Measurements from ENCODE around the gene USHBP1. TPM values are rescaled to one million over a fixed set of nuclear protein-coding genes. Genes with fewer than 3 reads are reported as not detected.

Gene USHBP1
- total RNA-seq, 2 donors from 2014 or later, result 0.67 to 2.3 TPM

DNA sequence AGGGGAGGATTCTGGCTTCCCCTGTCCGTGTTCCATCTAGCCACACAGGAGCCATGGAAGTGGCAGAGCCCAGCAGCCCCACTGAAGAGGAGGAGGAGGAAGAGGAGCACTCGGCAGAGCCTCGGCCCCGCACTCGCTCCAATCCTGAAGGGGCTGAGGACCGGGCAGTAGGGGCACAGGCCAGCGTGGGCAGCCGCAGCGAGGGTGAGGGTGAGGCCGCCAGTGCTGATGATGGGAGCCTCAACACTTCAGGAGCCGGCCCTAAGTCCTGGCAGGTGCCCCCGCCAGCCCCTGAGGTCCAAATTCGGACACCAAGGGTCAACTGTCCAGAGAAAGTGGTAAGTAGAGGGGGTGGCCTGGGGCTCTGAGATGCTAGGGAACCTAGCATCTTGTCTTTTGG is 4.2 kb upstream of the USHBP1 start:
- intact Hi-C loops (cut with DNase I, micrococcal nuclease), result no loop called here
- ATAC-seq (no peak), DNase-seq (no peak)

- intact Hi-C loops (cut with DNase I, micrococcal nuclease), result no loop called here
- DNase-seq, result peak; percentile 93 to 97
- peak; percentile 96 for ATAC-seq
These were observed 2.6 kb upstream of the USHBP1 start, which contains the start of gene BABAM1 for GRCh38 chr19:17266975-17267788. Gene BABAM1, plus strand, starts transcription at chr19:17267443. Its CDS starts 1,364 bp downstream, at chr19:17268807.

DNA sequence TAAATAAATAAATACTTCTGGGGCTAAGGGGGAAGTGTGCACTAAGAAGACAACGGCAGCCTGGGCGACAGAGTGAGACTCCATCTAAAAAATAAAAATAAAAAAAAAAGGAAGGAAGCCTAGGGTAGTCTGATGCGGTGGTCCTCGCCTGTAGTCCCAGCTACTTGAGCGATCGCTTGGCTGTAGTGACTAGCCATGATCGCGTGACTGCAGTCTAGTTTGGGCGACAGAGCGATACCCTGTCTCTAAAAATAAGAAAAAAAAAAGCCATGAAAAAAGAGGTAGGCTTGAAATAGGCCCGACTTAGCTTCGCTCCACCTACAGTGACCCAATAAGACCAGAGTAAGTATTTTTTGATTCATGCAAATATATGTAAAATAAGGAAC is 2.0 kb upstream of the USHBP1 start:
- DNase-seq (no peak), ATAC-seq (no peak)
- intact Hi-C loops (cut with DNase I, micrococcal nuclease), result no loop called here

DNA sequence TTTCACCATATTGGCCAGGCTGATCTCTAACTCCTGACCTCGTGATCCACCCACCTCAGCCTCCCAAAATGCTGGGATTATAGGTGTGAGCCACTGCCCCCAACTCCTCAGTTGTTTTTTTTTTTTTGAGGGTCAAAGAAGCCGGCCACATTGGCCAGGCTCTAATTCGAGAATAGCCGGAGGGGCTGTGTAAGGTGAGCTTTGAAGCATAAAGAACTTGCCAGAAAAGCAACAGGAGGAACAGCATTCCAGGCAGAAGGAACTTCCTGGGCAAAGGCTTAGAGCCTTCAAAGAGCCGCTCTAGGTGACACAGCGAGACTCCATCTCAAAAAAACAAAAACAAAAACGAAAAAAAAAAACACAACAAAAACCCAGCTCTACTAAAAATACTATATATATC is 1.5 kb upstream of the USHBP1 start:
- DNase-seq (no peak), ATAC-seq (no peak)
- intact Hi-C loops (cut with DNase I, micrococcal nuclease), result no loop called here

GRCh38 chr19:17263712-17264640 is 569 bp downstream of the USHBP1 start:
- intact Hi-C loops (cut with DNase I, micrococcal nuclease), result no loop called here
- no peak for DNase-seq
- ATAC-seq, result no peak

- DNase-seq (no peak), ATAC-seq (no peak)
- intact Hi-C loops (cut with DNase I, micrococcal nuclease), result no loop called here
These were observed 2.0 kb downstream of the USHBP1 start for GRCh38 chr19:17262557-17262956.

DNA sequence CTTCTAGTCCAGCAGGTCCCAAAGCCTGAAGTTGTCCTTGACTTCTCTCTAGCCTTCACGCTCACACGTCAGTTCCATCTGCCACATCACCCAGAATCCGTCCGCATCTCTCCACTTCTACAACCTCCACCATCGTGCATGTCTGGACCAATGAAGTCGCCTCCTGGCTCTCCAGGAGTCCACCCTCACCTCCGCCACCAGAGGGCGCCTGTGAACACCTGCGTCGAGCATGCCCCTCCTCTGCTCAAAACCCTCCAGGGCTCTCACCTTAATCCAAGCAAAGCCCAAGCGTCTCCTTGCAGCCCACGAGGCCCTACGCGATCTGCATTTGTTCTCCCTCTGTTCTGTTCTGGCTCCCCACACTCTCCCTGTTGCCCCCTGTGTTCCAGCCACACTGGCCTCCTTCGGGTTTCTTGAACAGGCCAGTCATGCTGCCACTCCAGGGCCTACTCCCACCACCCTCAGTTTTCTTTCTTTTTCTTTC is 3.7 kb downstream of the USHBP1 start:
- peak; percentile 98 for ATAC-seq
- peak; percentile 83 to 89 for DNase-seq
- intact Hi-C loops (cut with DNase I, micrococcal nuclease), result no loop called here

DNA sequence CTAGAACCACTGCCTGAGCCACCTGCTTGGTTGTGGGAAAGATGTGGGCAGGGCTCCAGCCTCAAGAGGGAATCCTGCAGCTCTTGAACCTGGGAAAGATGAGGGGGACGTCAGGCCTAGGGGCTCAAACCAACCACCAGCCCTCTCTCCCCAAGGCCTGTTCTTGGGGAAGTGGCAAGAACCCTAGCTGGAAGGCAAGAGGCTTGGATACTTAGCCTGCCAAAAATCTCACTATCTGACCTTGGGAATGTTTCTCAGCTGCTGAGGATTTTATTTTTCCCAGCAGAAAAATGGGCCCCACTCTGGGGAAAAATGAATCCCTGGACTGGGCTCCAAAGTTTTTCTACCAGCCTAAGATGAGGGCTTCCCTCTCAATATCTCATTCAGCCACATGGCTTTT is 4.6 kb downstream of the USHBP1 start:
- intact Hi-C loops (cut with DNase I, micrococcal nuclease), result no loop called here
- DNase-seq (no peak), ATAC-seq (no peak)

- intact Hi-C loops (cut with DNase I, micrococcal nuclease), result no loop called here
- DNase-seq (no peak), ATAC-seq (no peak)
These were observed 5.3 kb downstream of the USHBP1 start for GRCh38 chr19:17259118-17259780.

DNA sequence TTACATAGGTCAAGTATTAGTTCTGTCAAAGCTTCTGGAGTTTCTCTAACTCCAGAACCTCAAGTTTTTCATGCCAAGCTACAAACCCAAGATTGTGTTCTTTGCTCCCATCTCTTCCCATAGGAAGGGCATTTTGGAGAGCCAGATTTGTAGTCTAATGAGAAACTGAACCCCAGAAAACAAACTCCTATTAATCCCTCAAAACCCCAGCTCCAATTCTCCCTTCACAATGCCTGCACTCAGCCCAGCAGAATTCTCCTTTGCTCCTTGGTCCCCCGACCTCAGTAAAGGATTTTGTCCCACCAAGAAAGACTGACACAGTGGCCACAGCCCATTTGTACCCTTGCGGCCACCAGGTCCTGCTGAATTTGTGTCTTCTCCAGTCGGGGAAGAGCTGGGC is 8.4 kb downstream of the USHBP1 start:
- DNase-seq, result no peak
- intact Hi-C loops (cut with DNase I, micrococcal nuclease), result no loop called here
- ATAC-seq, result no peak

GRCh38 chr19:17255150-17255621 is 9.4 kb downstream of the USHBP1 start:
- intact Hi-C loops (cut with DNase I, micrococcal nuclease), result no loop called here
- DNase-seq (no peak), ATAC-seq (peak; percentile 63)

- no peak for ATAC-seq
- intact Hi-C loops (cut with DNase I, micrococcal nuclease), result no loop called here
- DNase-seq, result no peak
These were observed 9.9 kb downstream of the USHBP1 start for GRCh38 chr19:17254636-17255035.

- intact Hi-C loops (cut with DNase I, micrococcal nuclease), result no loop called here
- peak; percentile 36 for ATAC-seq
- peak in 1 of 2 donors; percentile 80 for DNase-seq
These were observed 14.5 kb downstream of the USHBP1 start for GRCh38 chr19:17249887-17250548.

GRCh38 chr19:17248011-17248776 is 16.4 kb downstream of the USHBP1 start:
- ATAC-seq, result peak; percentile 21
- peak; percentile 63 to 78 for DNase-seq
- intact Hi-C loops (cut with DNase I, micrococcal nuclease), result no loop called here

- ATAC-seq, result peak; percentile 41
- intact Hi-C loops (cut with DNase I, micrococcal nuclease), result no loop called here
- peak; percentile 72 to 75 for DNase-seq
These were observed 17.7 kb downstream of the USHBP1 start for GRCh38 chr19:17246681-17247425.

- DNase-seq, result no peak
- ATAC-seq, result no peak
- intact Hi-C loops (cut with DNase I, micrococcal nuclease), result no loop called here
These were observed 19.0 kb downstream of the USHBP1 start, which contains the start of gene NR2F6 for GRCh38 chr19:17245535-17245984. Gene NR2F6, minus strand, starts transcription at chr19:17245919. Its CDS starts 699 bp downstream, at chr19:17245220.
